K562 (cell line): ENCODE measurements around the gene SULT1A1. TPM values are rescaled to one million over a fixed set of nuclear protein-coding genes. Genes with fewer than 3 reads are reported as not detected.

Experiments
- ATAC-seq: fragments of 200-7000 bp; cut with Tn5 transposase; 3 replicates; pipeline ENCODE4 v1.9.1; 2020; ENCODE audit warnings: moderate library complexity
- BruUV-seq: library from RNA; stranded (reverse); fragments of 400-500 nt; replicated peaks from 2 replicates; lab custom pipeline; 2021; lab: Mats Ljungman, UMichigan
- CTCF ChIA-PET: fragments of 300-600 bp; formaldehyde crosslinking; extraction: SDS; loops from one replicate; lab custom pipeline; 2021; ENCODE audit warnings: low intra/inter-chr PET ratio; lab: Yijun Ruan, JAX
- POLR2A ChIA-PET: fragments of 300-600, 350-650 bp; sonication (Branson Sonifier 250); formaldehyde crosslinking; extraction: SDS; loops from one replicate; lab custom pipeline; 2021; ENCODE audit warnings: antibody characterized with exemption, inconsistent platforms; lab: Yijun Ruan, JAX
- DNase-seq, 4 experiments: peaks; one replicate each; pipeline versions ENCODE4 v3.0.0 to v3.0.0-alpha.2; 2011 to 2018; ENCODE audit warnings: low spot score in 3 of 4, mixed read lengths in 3 of 4; ENCODE audit errors: extremely low read depth in 1 of 4
- FAIRE-seq: peaks from 2 replicates; lab custom pipeline; 2011; peaks lifted over from hg19 to GRCh38; lab: Jason Lieb, UNC
- H2AFZ ChIP-seq: 2 replicates; pipeline ENCODE4 v1.6.0; 2011; ENCODE audit warnings: low read depth, low read length, control low read depth, inconsistent platforms
- H3K27ac ChIP-seq: fragments of 200-600 bp; 3 replicates; pipeline ENCODE4 v1.8.0; 2011; ENCODE audit warnings: low read depth, mild to moderate bottlenecking, control low read depth, inconsistent platforms, low read length, moderate library complexity, mixed read lengths; ENCODE audit errors: extremely low read depth
- H3K27me3 ChIP-seq, 2 experiments: fragments of 300-600 bp in 1 of 2; 2 replicates in 1 of 2; 3 replicates in 1 of 2; pipeline versions ENCODE4 v1.6.0 to v1.8.0; 2011; ENCODE audit warnings: inconsistent platforms in 2 of 2, low read length in 2 of 2, mild to moderate bottlenecking in 1 of 2, mixed read lengths in 1 of 2, moderate library complexity in 1 of 2; ENCODE audit not compliant: control insufficient read depth in 2 of 2, insufficient read depth in 2 of 2
- H3K36me3 ChIP-seq: fragments of 300-600 bp; 3 replicates; pipeline ENCODE4 v1.8.0; 2011; ENCODE audit warnings: mild to moderate bottlenecking, low read length, inconsistent platforms; ENCODE audit not compliant: control insufficient read depth, insufficient read depth
- H3K4me1 ChIP-seq, 2 experiments: fragments of 200-600 bp in 1 of 2; replicated peaks in 1 of 2; 2 replicates in 1 of 2; 3 replicates in 1 of 2; pipeline versions ENCODE4 v1.5.1 to v1.8.0; 2011; ENCODE audit warnings: inconsistent platforms in 2 of 2, low read length in 2 of 2, mild to moderate bottlenecking in 1 of 2, mixed read lengths in 1 of 2, moderate library complexity in 1 of 2; ENCODE audit not compliant: control insufficient read depth in 2 of 2, insufficient read depth in 2 of 2
- H3K4me2 ChIP-seq: 2 replicates; pipeline ENCODE4 v1.6.1; 2011; ENCODE audit warnings: low read length, control low read depth, inconsistent platforms, mixed read lengths; ENCODE audit not compliant: insufficient read depth
- H3K4me3 ChIP-seq: fragments of 200-600 bp; sonication (generic), shearing (Covaris generic); 2 replicates; pipeline ENCODE4 v1.5.1; 2016; ENCODE audit warnings: control low read depth, inconsistent platforms
- H3K79me2 ChIP-seq: fragments of 200-600 bp; 3 replicates; pipeline ENCODE4 v1.8.0; 2011; ENCODE audit warnings: low read length, inconsistent platforms; ENCODE audit not compliant: control insufficient read depth, insufficient read depth
- H3K9ac ChIP-seq, 2 experiments: 2 replicates each; pipeline versions ENCODE4 v1.6.0 to v1.6.1; 2011; ENCODE audit warnings: low read depth in 2 of 2, low read length in 2 of 2, control low read depth in 1 of 2, inconsistent platforms in 1 of 2, mild to moderate bottlenecking in 1 of 2, mixed read lengths in 1 of 2; ENCODE audit not compliant: insufficient read depth in 1 of 2
- H3K9me1 ChIP-seq: one replicate; pipeline ENCODE4 v1.6.0; 2011; ENCODE audit warnings: inconsistent platforms, mild to moderate bottlenecking, low read length, moderate library complexity; ENCODE audit not compliant: control insufficient read depth, insufficient read depth
- H3K9me3 ChIP-seq: replicated peaks from 2 replicates; pipeline ENCODE4 v1.5.1; 2011; ENCODE audit warnings: low read depth, low read length, inconsistent platforms; ENCODE audit not compliant: control insufficient read depth, insufficient read depth
- H4K20me1 ChIP-seq: replicated peaks from 2 replicates; pipeline ENCODE4 v1.6.1; 2011; ENCODE audit warnings: low read length, inconsistent platforms, mixed read lengths; ENCODE audit not compliant: control insufficient read depth, insufficient read depth
- CBX5 ChIP-seq: IDR thresholded peaks from 2 replicates; pipeline ENCODE4 v1.6.1; 2014; ENCODE audit warnings: low read depth, borderline replicate concordance
- CUX1 ChIP-seq: fragments of 200-800 bp; sonication (Bioruptor generic); IDR thresholded peaks from 2 replicates; pipeline ENCODE4 v1.6.1; 2016; ENCODE audit warnings: missing genetic modification characterization, missing compliant biosample characterization
- ELF2 ChIP-seq: fragments of 250-450 bp; sonication (Bioruptor Pico); IDR thresholded peaks from 2 replicates; pipeline ENCODE4 v1.5.0; 2021; ENCODE audit warnings: mild to moderate bottlenecking
- ERF ChIP-seq: fragments of 450-650 bp; formaldehyde crosslinking; IDR thresholded peaks from 2 replicates; pipeline ENCODE4 v1.4.0; 2020; ENCODE audit warnings: mild to moderate bottlenecking, mixed read lengths
- HMG20B ChIP-seq: fragments of 250-450 bp; sonication (Bioruptor Pico); IDR thresholded peaks from 2 replicates; pipeline ENCODE4 v1.5.0; 2021; ENCODE audit warnings: mild to moderate bottlenecking
- MLLT1 ChIP-seq, 2 experiments: fragments of 450-650 bp; IDR thresholded peaks; 2 replicates each; pipeline ENCODE4 v1.6.1; 2016
- NELFE ChIP-seq: IDR thresholded peaks from 2 replicates; pipeline ENCODE4 v1.6.1; 2011; ENCODE audit warnings: mild to moderate bottlenecking; ENCODE audit not compliant: insufficient read depth, insufficient read length
- NONO ChIP-seq, 2 experiments: fragments of 200-400 bp in 1 of 2; fragments of 450-650 bp in 1 of 2; formaldehyde crosslinking in 1 of 2; IDR thresholded peaks; 2 replicates each; pipeline ENCODE4 v1.6.1; 2017; ENCODE audit warnings: low read depth in 2 of 2, mild to moderate bottlenecking in 2 of 2, moderate library complexity in 2 of 2, low read length in 1 of 2
- PYGO2 ChIP-seq: fragments of 450-650 bp; IDR thresholded peaks from 2 replicates; pipeline ENCODE4 v1.6.1; 2016; ENCODE audit warnings: mild to moderate bottlenecking, missing genetic modification characterization, moderate library complexity, missing compliant biosample characterization
- RBM14 ChIP-seq: fragments of 200-400 bp; formaldehyde crosslinking; IDR thresholded peaks from 2 replicates; pipeline ENCODE4 v1.6.1; 2018; ENCODE audit warnings: low read depth, mild to moderate bottlenecking, low read length, moderate library complexity, borderline replicate concordance; ENCODE audit not compliant: insufficient read depth
- THAP12 ChIP-seq: fragments of 250-450 bp; sonication (Bioruptor Pico); IDR thresholded peaks from 2 replicates; pipeline ENCODE4 v1.9.0; 2021; ENCODE audit warnings: mild to moderate bottlenecking, inconsistent platforms
- TRIM28 ChIP-seq: fragments of 450-650 bp; IDR thresholded peaks from 2 replicates; pipeline ENCODE4 v1.6.1; 2017
- ZNF140 ChIP-seq: fragments of 250-450 bp; sonication (Bioruptor Pico); IDR thresholded peaks from 2 replicates; pipeline ENCODE4 v1.8.0; 2021; ENCODE audit warnings: moderate library complexity, mild to moderate bottlenecking, inconsistent platforms
- ZNF76 ChIP-seq: fragments of 250-450 bp; sonication (Bioruptor Pico); IDR thresholded peaks from 2 replicates; pipeline ENCODE4 v1.4.0; 2020; ENCODE audit warnings: mild to moderate bottlenecking, moderate library complexity, borderline replicate concordance
- WGBS: fragments of 100-300 bp; shearing (Covaris generic); methylation state at CpG from one replicate; pipeline ENCODE4 v1.1.6; 2016; ENCODE audit warnings: low coverage, mixed read lengths; ENCODE audit not compliant: insufficient coverage; ENCODE audit errors: missing lambda C conversion rate; 5-methylcytosine and 5-hydroxymethylcytosine counted together
- in situ Hi-C: fragments of 300-500 bp; cut with MboI; formaldehyde crosslinking; loops from 4 replicates; pipeline ENCODE4 v1.15.0; 2018; ENCODE audit warnings: inconsistent platforms, mixed read lengths
- intact Hi-C: fragments of 100-400 bp; cut with micrococcal nuclease; formaldehyde crosslinking; loops from 2 replicates; pipeline ENCODE4 v1.14.2; 2022
- polyA plus RNA-seq, 8 experiments: library from polyadenylated mRNA; depleted of rRNA in 4 of 8; stranded (reverse) in 5 of 8; unstranded in 3 of 8; fragments of >200 nt; fragmentation: Nextera tagmentation in 2 of 8; fragmentation: Illumina TruSeq in 1 of 8; extraction: Ambion mirVana in 2 of 8; extraction: Trizol in 1 of 8; gene quantifications; 2 replicates each; pipeline versions ENCODE4 v1.2.1 to v1.2.3, GENCODE V29; 2011 to 2014; ENCODE audit warnings: inconsistent platforms in 1 of 8, missing spikeins in 1 of 8
- total RNA-seq, 7 experiments: library from RNA; depleted of rRNA in 6 of 7; stranded (reverse); fragments of >200 nt in 6 of 7; fragmentation: Illumina TruSeq in 2 of 7; extraction: Trizol in 2 of 7; gene quantifications; 2 replicates each; pipeline versions ENCODE4 v1.2.1 to v1.2.3, GENCODE V29; 2011 to 2021; ENCODE audit warnings: low replicate concordance in 1 of 7

The SULT1A1 gene
- total and polyA plus RNA-seq, 9 of the 15 experiments (the other 6 are each of a cell fraction or from before 2014, with no cell fraction given): 3.4 to 30.1 (median 16.6) TPM

GRCh38 chr16:28587386-28587785, 22.5 kb downstream of the SULT1A1 start:
- no peak for FAIRE-seq
- peaks cover 46% of the 10 kb centered on the region; the same call in 2 of the 3 replicates for H3K36me3 ChIP-seq
- H3K79me2 ChIP-seq: no peaks in the 10 kb centered on the region
- intact Hi-C loops (no loop called here), in situ Hi-C loops (no loop called here)
- H3K4me2 ChIP-seq: no peak overlapping the region
- ATAC-seq: no peak
- no peak overlapping the region for H3K27ac ChIP-seq
- H4K20me1 ChIP-seq: no peaks in the 10 kb centered on the region
- no peaks in the 10 kb centered on the region for H3K9me3 ChIP-seq
- no TSS peak for BruUV-seq
- H3K27me3 ChIP-seq: no peaks in the 10 kb centered on the region
- no peaks in the 10 kb centered on the region for H3K9me1 ChIP-seq
- CTCF ChIA-PET: no interaction called here
- H3K9ac ChIP-seq: no peak overlapping the region
- H3K4me3 ChIP-seq: no peak overlapping the region
- no peak overlapping the region for H2AFZ ChIP-seq
- no peak for DNase-seq
- H3K4me1 ChIP-seq: no peaks in the 10 kb centered on the region
- 73% methylated on average over 8 of the region's 8 CpGs for WGBS
- POLR2A ChIA-PET: no interaction called here
- TF ChIP-seq NONO (IDR thresholded peaks at IDR 0.05; ENCODE audit: low read depth in 2 of 2, low read length in 1 of 2): no peak
- no peak for TF ChIP-seq CBX5
- TF ChIP-seq PYGO2 (tag): no peak
- TF ChIP-seq CUX1 (CRISPR knock-in tag): no peak
- no peak for TF ChIP-seq TRIM28
- no peak for TF ChIP-seq ELF2 (CRISPR knock-in tag)
- TF ChIP-seq HMG20B (CRISPR knock-in tag): no peak
- no peak for TF ChIP-seq NELFE
- TF ChIP-seq RBM14: no peak
- TF ChIP-seq MLLT1 (IDR thresholded peaks at IDR 0.05): no peak
- no peak for TF ChIP-seq ZNF76 (CRISPR knock-in tag)
- TF ChIP-seq ERF: no peak
- TF ChIP-seq ZNF140: no peak
- TF ChIP-seq THAP12 (CRISPR knock-in tag): no peak
